ENCODE measurements around the gene USF1. TPM values are rescaled to one million over a fixed set of nuclear protein-coding genes. Genes with fewer than 3 reads are reported as not detected.
A peak's percentile ranks its signal among the peaks of the same experiment; 100 is the strongest.
"Not testable (repeated sequence)": the region's sequence is repeated elsewhere in the genome, so short reads cannot be mapped to it uniquely, and the experiment has no call there.

Gene USF1
- total RNA-seq, 2 experiments from 2014 or later, result 75.4 to 90.1 TPM

GRCh38 chr1:161001525-161001924 is 44.3 kb downstream of the USF1 start:
- H3K4me1 Mint-ChIP-seq, result peaks cover 6% of the 10 kb centered on the region
- ATAC-seq (no peak), DNase-seq (no peak)
- H3K9me3 Mint-ChIP-seq (ENCODE audit: low read depth), result no peaks in the 10 kb centered on the region
- H3K4me3 Mint-ChIP-seq, result no peak overlapping the region
- no peak overlapping the region for H3K27ac Mint-ChIP-seq
- no peaks in the 10 kb centered on the region for H3K27me3 Mint-ChIP-seq
- peaks cover 3% of the 10 kb centered on the region for H3K36me3 Mint-ChIP-seq
- CTCF ChIA-PET, result interaction anchor here (1.7 to 2.6 kb wide), 2 partner anchors 11 kb away, joined by 5 to 8 read pairs; no protein-coding TSS in a partner anchor

- H3K27me3 Mint-ChIP-seq, result no peaks in the 10 kb centered on the region
- H3K4me1 Mint-ChIP-seq, result peaks cover 6% of the 10 kb centered on the region
- peaks cover 2% of the 10 kb centered on the region for H3K36me3 Mint-ChIP-seq
- DNase-seq (no peak), ATAC-seq (no peak)
- no peak overlapping the region for H3K27ac Mint-ChIP-seq
- CTCF ChIA-PET, result interaction anchor here (1.0 to 2.6 kb wide), 3 partner anchors 11 to 96 kb away, joined by 5 to 8 read pairs (median 5); no protein-coding TSS in a partner anchor
- no peaks in the 10 kb centered on the region for H3K9me3 Mint-ChIP-seq (ENCODE audit: low read depth)
- H3K4me3 Mint-ChIP-seq, result no peak overlapping the region
Measured at GRCh38 chr1:161000736-161001480, 44.9 kb downstream of the USF1 start.

GRCh38 chr1:160999376-160999775 is 46.4 kb downstream of the USF1 start:
- CTCF ChIA-PET, result interaction anchor here (2.6 kb wide), 2 partner anchors 9 to 98 kb away, joined by 8 to 26 read pairs; partner anchors contain the start of gene KLHDC9
- Mint-ChIP-seq H3K27ac (no peak overlapping the region), H3K27me3 (no peaks in the 10 kb centered on the region), H3K36me3 (peaks cover 2% of the 10 kb centered on the region), H3K4me3 (no peak overlapping the region), H3K4me1 (peaks cover 16% of the 10 kb centered on the region), H3K9me3 (ENCODE audit: low read depth) (no peaks in the 10 kb centered on the region)
- DNase-seq (no peak), ATAC-seq (no peak)

DNA sequence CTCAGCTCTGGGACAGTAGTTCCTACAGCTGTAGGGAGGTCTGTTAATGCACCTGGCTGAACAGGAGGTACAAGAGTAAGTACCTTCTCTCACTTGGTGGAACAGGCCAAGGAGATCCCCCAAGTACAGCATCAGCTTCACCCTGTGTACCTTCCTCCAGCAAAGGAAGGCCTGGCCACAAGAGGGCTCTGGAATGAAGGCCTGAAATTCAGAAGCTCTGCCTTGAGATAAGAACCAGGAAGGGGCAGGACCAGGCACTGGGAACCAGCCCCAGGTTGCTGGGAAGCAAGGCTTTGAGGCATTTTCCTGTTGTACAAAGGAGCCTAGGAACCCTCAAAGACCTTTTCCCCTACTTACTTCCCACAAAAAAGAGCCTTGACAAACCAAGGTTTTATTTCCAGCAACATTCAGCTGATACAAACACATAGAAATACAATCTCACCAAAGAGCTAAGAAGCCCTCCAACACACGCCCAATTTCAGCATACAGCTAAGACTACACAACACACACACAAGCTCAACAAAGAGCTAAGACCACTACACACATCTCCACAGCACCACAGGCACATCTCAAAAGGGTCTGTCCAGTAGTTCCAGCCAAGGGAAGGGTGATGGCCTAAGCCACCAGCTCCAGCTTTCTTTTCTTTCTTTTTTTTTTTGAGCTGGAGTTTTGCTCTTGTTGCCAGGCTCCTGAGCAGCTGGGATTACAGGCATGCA is 48.3 kb downstream of the USF1 start:
- peak overlapping the region; percentile 21 for H3K27ac Mint-ChIP-seq
- no peaks in the 10 kb centered on the region for H3K9me3 Mint-ChIP-seq (ENCODE audit: low read depth)
- ATAC-seq, result peak; percentile 73

DNA sequence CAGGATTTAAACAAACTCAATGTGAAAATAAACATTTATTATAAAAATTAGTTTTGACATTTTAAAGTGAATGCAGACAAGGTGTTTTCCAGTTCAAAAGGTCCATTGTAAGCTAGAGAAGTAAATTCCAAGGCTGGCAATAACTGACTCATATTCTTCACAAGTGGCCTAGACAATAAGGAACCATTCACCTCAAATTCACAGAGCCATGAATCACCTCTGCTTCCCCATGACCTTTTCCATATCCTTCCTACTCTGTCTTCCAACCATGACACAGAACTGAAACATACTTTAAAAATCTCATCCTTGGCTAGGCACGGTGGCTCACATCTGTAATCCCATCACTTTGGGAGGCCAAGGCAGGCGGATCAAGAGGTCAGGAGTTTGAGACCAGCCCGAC is 49.6 kb downstream of the USF1 start:
- DNase-seq (no peak), ATAC-seq (no peak)
- CTCF ChIA-PET, result interaction anchor here (0.7 to 2.9 kb wide), 9 partner anchors 8 to 323 kb away, joined by 3 to 11 read pairs (median 4); partner anchors contain the start of genes ARHGAP30, TSTD1 and USF1
- Mint-ChIP-seq H3K9me3 (ENCODE audit: low read depth) (no peaks in the 10 kb centered on the region), H3K27me3 (peaks cover 3% of the 10 kb centered on the region), H3K36me3 (peaks cover 2% of the 10 kb centered on the region), H3K4me1 (peaks cover 19% of the 10 kb centered on the region), H3K27ac (no peak overlapping the region), H3K4me3 (no peak overlapping the region)

More for the DNA sequence above, 48.3 kb downstream of the USF1 start:
- CTCF ChIA-PET, result interaction anchor here (0.7 to 2.9 kb wide), 32 partner anchors 7 to 216 kb away, joined by 3 to 26 read pairs (median 4); partner anchors contain the start of genes F11R, ITLN2, KLHDC9 and TSTD1
- H3K4me1 Mint-ChIP-seq, result peaks cover 19% of the 10 kb centered on the region
- H3K36me3 Mint-ChIP-seq, result peaks cover 2% of the 10 kb centered on the region
- H3K27me3 Mint-ChIP-seq, result peaks cover 3% of the 10 kb centered on the region
- H3K4me3 Mint-ChIP-seq, result no peak overlapping the region
- peak; percentile 66 for DNase-seq

GRCh38 chr1:160993544-160994193 is 52.1 kb downstream of the USF1 start:
- no peaks in the 10 kb centered on the region for H3K36me3 Mint-ChIP-seq
- ATAC-seq (no peak), DNase-seq (no peak)
- CTCF ChIA-PET, result interaction anchor here (0.6 to 1.4 kb wide), 4 partner anchors 18 to 105 kb away, joined by 3 to 14 read pairs (median 5); partner anchors contain the start of gene KLHDC9
- peaks cover 27% of the 10 kb centered on the region for H3K4me1 Mint-ChIP-seq
- H3K27me3 Mint-ChIP-seq, result peaks cover 3% of the 10 kb centered on the region
- no peaks in the 10 kb centered on the region for H3K9me3 Mint-ChIP-seq (ENCODE audit: low read depth)
- no peak overlapping the region for H3K27ac Mint-ChIP-seq
- no peak overlapping the region for H3K4me3 Mint-ChIP-seq

DNA sequence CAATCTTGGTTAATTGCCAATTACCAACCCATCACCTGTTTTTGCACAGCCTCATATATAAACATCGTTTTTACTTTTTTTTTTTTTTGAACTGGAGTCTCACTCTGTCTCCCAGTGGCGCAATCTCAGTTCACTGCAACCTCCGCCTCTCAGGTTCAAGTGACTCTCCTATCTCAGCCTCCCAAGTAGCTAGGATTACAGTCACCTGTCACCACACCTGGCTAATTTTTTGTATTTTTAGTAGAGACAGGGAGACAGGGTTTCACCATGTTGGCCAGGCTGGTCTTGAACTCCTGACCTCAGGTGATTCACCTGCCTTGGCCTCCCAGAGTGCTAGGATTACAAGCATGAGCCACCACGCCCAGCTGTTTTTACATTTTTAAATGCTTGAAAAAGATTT is 53.7 kb downstream of the USF1 start:
- not testable (repeated sequence) for ATAC-seq, H3K27me3 Mint-ChIP-seq

More for the DNA sequence above, 53.7 kb downstream of the USF1 start:
- not testable (repeated sequence) for DNase-seq; H3K36me3 Mint-ChIP-seq; H3K4me3 Mint-ChIP-seq; H3K27ac Mint-ChIP-seq; H3K9me3 Mint-ChIP-seq (ENCODE audit: low read depth)
- CTCF ChIA-PET, result interaction anchor here (0.6 to 4.8 kb wide), 6 partner anchors 10 to 156 kb away, joined by 3 to 31 read pairs (median 5); partner anchors contain the start of gene KLHDC9
- peaks cover 24% of the 10 kb centered on the region for H3K4me1 Mint-ChIP-seq

Other genes with a start within 250 kb of the USF1 start
- 1 to 10 TPM; 1.3 to 8.0 TPM for gene LY9, start 249.8 kb downstream of the USF1 start, total RNA-seq
- 10 to 100 TPM; 25.6 to 34.5 TPM for gene CD244, start 183.1 kb downstream of the USF1 start, total RNA-seq
- gene ITLN1, start 160.8 kb downstream of the USF1 start, total RNA-seq, result not detected
- not detected for gene ITLN2, start 91.2 kb downstream of the USF1 start, total RNA-seq
- 10 to 100 TPM; 13.5 to 14.0 TPM for gene F11R, start 24.8 kb downstream of the USF1 start, total RNA-seq
- 10 to 100 TPM; 62.8 TPM for gene TSTD1, start 7.0 kb downstream of the USF1 start, total RNA-seq
- gene ARHGAP30, start 23.9 kb upstream of the USF1 start, total RNA-seq, result 100 to 1,000 TPM; 260 to 273 TPM
- under 1 TPM; 0.12 TPM for gene NECTIN4, start 43.6 kb upstream of the USF1 start, total RNA-seq
- gene KLHDC9, start 52.4 kb upstream of the USF1 start, total RNA-seq, result under 1 TPM; 0.52 to 0.85 TPM
- 10 to 100 TPM; 82.8 to 98.5 TPM for gene PFDN2, start 72.1 kb upstream of the USF1 start, total RNA-seq
- gene NIT1, start 72.1 kb upstream of the USF1 start, total RNA-seq, result 10 to 100 TPM; 36.4 to 40.9 TPM
- gene DEDD, start 86.7 kb upstream of the USF1 start, total RNA-seq, result 10 to 100 TPM; 37.1 to 40.6 TPM
- gene UFC1, start 108.0 kb upstream of the USF1 start, total RNA-seq, result 10 to 100 TPM; 90.7 to 98.4 TPM
- gene USP21, start 113.5 kb upstream of the USF1 start, total RNA-seq, result 10 to 100 TPM; 36.0 to 40.8 TPM
- gene PPOX, start 120.4 kb upstream of the USF1 start, total RNA-seq, result 10 to 100 TPM; 34.5 to 43.9 TPM
- 10 to 100 TPM; 47.0 to 53.5 TPM for gene B4GALT3, start 131.5 kb upstream of the USF1 start, total RNA-seq
- gene ADAMTS4, start 153.1 kb upstream of the USF1 start, total RNA-seq, result under 1 TPM; 0.30 to 0.38 TPM
- 10 to 100 TPM; 69.4 to 83.9 TPM for gene NDUFS2, start 156.4 kb upstream of the USF1 start, total RNA-seq
- gene FCER1G, start 169.3 kb upstream of the USF1 start, total RNA-seq, result 1 to 10 TPM; 1.1 to 5.8 TPM
- not detected for gene APOA2, start 177.7 kb upstream of the USF1 start, total RNA-seq
- gene TOMM40L, start 180.1 kb upstream of the USF1 start, total RNA-seq, result 10 to 100 TPM; 19.4 to 27.6 TPM
- not detected for gene NR1I3, start 192.2 kb upstream of the USF1 start, total RNA-seq
- not detected for gene PCP4L1, start 212.8 kb upstream of the USF1 start, total RNA-seq

Data from activated CD8-positive, alpha-beta memory T cell treated with anti-CD3 and anti-CD28 coated beads, Interleukin-2, amount 10 ng/mL, durations not matched to agents 7 days and 5 days (primary cell).